Ectodermal cell (in vitro differentiated cells): ENCODE measurements around the gene DCK.

Source experiments
- H3K27ac ChIP-seq: 2 replicates; pipeline ENCODE4 v1.7.0; 2013; ENCODE audit warnings: mild to moderate bottlenecking, low read depth, low read length; ENCODE audit not compliant: insufficient read depth, poor library complexity, severe bottlenecking
- H3K27me3 ChIP-seq: 2 replicates; pipeline ENCODE4 v1.7.0; 2013; ENCODE audit warnings: mild to moderate bottlenecking, low read length; ENCODE audit not compliant: insufficient read depth, control insufficient read depth, poor library complexity, severe bottlenecking
- H3K36me3 ChIP-seq: one replicate; pipeline ENCODE4 v1.7.0; 2013; ENCODE audit warnings: low read length; ENCODE audit not compliant: control insufficient read depth, insufficient read depth
- H3K4me1 ChIP-seq: one replicate; pipeline ENCODE4 v1.7.0; 2013; ENCODE audit warnings: low read length; ENCODE audit not compliant: control insufficient read depth, insufficient read depth
- H3K4me3 ChIP-seq: 2 replicates; pipeline ENCODE4 v1.7.0; 2013; ENCODE audit warnings: low read depth, low read length, control low read depth; ENCODE audit not compliant: insufficient read depth
- H3K9me3 ChIP-seq: 2 replicates; pipeline ENCODE4 v1.7.0; 2013; ENCODE audit warnings: mild to moderate bottlenecking, low read length, moderate library complexity; ENCODE audit not compliant: control insufficient read depth
- WGBS, 2 experiments: methylation state at CpG; one replicate each; pipeline ENCODE4 v1.1.7; 2013; ENCODE audit warnings: missing lambda C conversion rate in 2 of 2; 5-methylcytosine and 5-hydroxymethylcytosine counted together

The DCK gene

GRCh38 chr4:70976252-70976651, 17.2 kb upstream of the DCK start:
- Histone ChIP-seq H3K27me3 (no peaks in the 10 kb centered on the region), H3K27ac (no peak overlapping the region), H3K4me1 (no peaks in the 10 kb centered on the region), H3K9me3 (no peaks in the 10 kb centered on the region), H3K36me3 (no peaks in the 10 kb centered on the region), H3K4me3 (no peak overlapping the region)
- 83 to 95% methylated on average over 3 of the region's 3 CpGs for WGBS, 2 experiments

- H3K9me3 ChIP-seq: no peaks in the 10 kb centered on the region
- no peak overlapping the region for H3K4me3 ChIP-seq
- H3K4me1 ChIP-seq: no peaks in the 10 kb centered on the region
- 92% methylated on average over 1 of the region's 1 CpG; no CpG with 5 or more reads in 1 of the 2 experiments for WGBS, 2 experiments
- no peaks in the 10 kb centered on the region for H3K36me3 ChIP-seq
- no peaks in the 10 kb centered on the region for H3K27me3 ChIP-seq
- no peak overlapping the region for H3K27ac ChIP-seq
These were observed 13.9 kb upstream of the DCK start for GRCh38 chr4:70979445-70980008.

- Histone ChIP-seq H3K27ac (no peak overlapping the region), H3K36me3 (no peaks in the 10 kb centered on the region), H3K9me3 (no peaks in the 10 kb centered on the region), H3K4me1 (no peaks in the 10 kb centered on the region), H3K27me3 (no peaks in the 10 kb centered on the region), H3K4me3 (no peak overlapping the region)
These were observed 13.3 kb upstream of the DCK start for GRCh38 chr4:70980196-70980595.

- no peaks in the 10 kb centered on the region for H3K27me3 ChIP-seq
- no peaks in the 10 kb centered on the region for H3K36me3 ChIP-seq
- H3K9me3 ChIP-seq: no peaks in the 10 kb centered on the region
- no peak overlapping the region for H3K4me3 ChIP-seq
- no peaks in the 10 kb centered on the region for H3K4me1 ChIP-seq
- H3K27ac ChIP-seq: no peak overlapping the region
These were observed 9.3 kb upstream of the DCK start for GRCh38 chr4:70984106-70984505.

GRCh38 chr4:70984589-70984988, 8.9 kb upstream of the DCK start:
- WGBS, 2 experiments: 100% methylated on average over 1 of the region's 1 CpG
- H3K4me3 ChIP-seq: no peak overlapping the region
- H3K27ac ChIP-seq: no peak overlapping the region
- no peaks in the 10 kb centered on the region for H3K9me3 ChIP-seq
- no peaks in the 10 kb centered on the region for H3K36me3 ChIP-seq
- no peaks in the 10 kb centered on the region for H3K4me1 ChIP-seq
- H3K27me3 ChIP-seq: no peaks in the 10 kb centered on the region

GRCh38 chr4:70991596-70991995, 1.9 kb upstream of the DCK start:
- Histone ChIP-seq H3K27me3 (no peaks in the 10 kb centered on the region), H3K9me3 (no peaks in the 10 kb centered on the region), H3K4me1 (peaks cover 5% of the 10 kb centered on the region), H3K27ac (no peak overlapping the region), H3K4me3 (no peak overlapping the region), H3K36me3 (no peaks in the 10 kb centered on the region)
- WGBS, 2 experiments: 82 to 88% methylated on average over 2 of the region's 2 CpGs

- H3K27me3 ChIP-seq: no peaks in the 10 kb centered on the region
- no peaks in the 10 kb centered on the region for H3K36me3 ChIP-seq
- no peak overlapping the region for H3K4me3 ChIP-seq
- peaks cover 5% of the 10 kb centered on the region for H3K4me1 ChIP-seq
- no peak overlapping the region for H3K27ac ChIP-seq
- WGBS, 2 experiments: 92 to 93% methylated on average over 5 of the region's 5 CpGs
- no peaks in the 10 kb centered on the region for H3K9me3 ChIP-seq
These were observed 1.0 kb upstream of the DCK start for GRCh38 chr4:70992391-70992881.

- Histone ChIP-seq H3K4me3 (peak overlapping the region; percentile 91), H3K9me3 (no peaks in the 10 kb centered on the region), H3K4me1 (peaks cover 5% of the 10 kb centered on the region), H3K27me3 (no peaks in the 10 kb centered on the region), H3K36me3 (peaks cover 10% of the 10 kb centered on the region), H3K27ac (peak overlapping the region; percentile 88)
- WGBS, 2 experiments: 2 to 4% methylated on average over 10 to 11 of the region's 11 CpGs
These were observed 569 bp downstream of the DCK start for GRCh38 chr4:70994069-70994366.

GRCh38 chr4:70994387-70995099, 1.1 kb downstream of the DCK start:
- no peak overlapping the region for H3K27ac ChIP-seq
- peaks cover 5% of the 10 kb centered on the region for H3K4me1 ChIP-seq
- no peaks in the 10 kb centered on the region for H3K27me3 ChIP-seq
- peak overlapping the region; percentile 91 for H3K4me3 ChIP-seq
- peaks cover 13% of the 10 kb centered on the region for H3K36me3 ChIP-seq
- 91% methylated on average over 10 of the region's 10 CpGs for WGBS, 2 experiments
- H3K9me3 ChIP-seq: no peaks in the 10 kb centered on the region

- Histone ChIP-seq H3K27me3 (no peaks in the 10 kb centered on the region), H3K4me1 (peaks cover 5% of the 10 kb centered on the region), H3K27ac (no peak overlapping the region), H3K9me3 (no peaks in the 10 kb centered on the region), H3K36me3 (peaks cover 17% of the 10 kb centered on the region), H3K4me3 (no peak overlapping the region)
- 74% methylated on average over 4 of the region's 4 CpGs for WGBS, 2 experiments
These were observed 2.5 kb downstream of the DCK start for GRCh38 chr4:70996018-70996360.
